Left lung (tissue), 10 donors: ENCODE data around the gene TXNDC8. TPM values are rescaled to one million over a fixed set of nuclear protein-coding genes. Genes with fewer than 3 reads are reported as not detected.

Experiments
- ATAC-seq: fragments of 200-7000 bp; cut with Tn5 transposase; one replicate; pipeline ENCODE4 v1.9.1; 2020; ENCODE audit warnings: moderate library complexity
- DNase-seq, 4 donors: peaks; one replicate each; pipeline ENCODE4 v3.0.0-alpha.2; 2013 to 2020
- H3K27ac ChIP-seq, 2 donors: fragments of 200-600 bp; sonication (generic) in 1 of 2; one replicate each; pipeline versions ENCODE4 v1.5.0 to v1.8.0; 2020 to 2021
- H3K27me3 ChIP-seq, 2 donors: fragments of 200-600 bp; sonication (generic) in 1 of 2; one replicate each; pipeline versions ENCODE4 v1.5.0 to v1.8.0; 2020 to 2021
- H3K36me3 ChIP-seq, 2 donors: fragments of 200-600 bp; sonication (generic) in 1 of 2; one replicate each; pipeline versions ENCODE4 v1.5.0 to v1.8.0; 2020 to 2021
- H3K4me1 ChIP-seq, 2 donors: fragments of 200-600 bp; one replicate each; pipeline ENCODE4 v1.8.0; 2021
- H3K4me3 ChIP-seq, 2 donors: fragments of 200-600 bp; sonication (generic) in 1 of 2; one replicate each; pipeline versions ENCODE4 v1.5.0 to v1.8.0; 2020 to 2021; ENCODE audit warnings: mild to moderate bottlenecking in 1 of 2
- H3K9me3 ChIP-seq, 2 donors: fragments of 200-600 bp; sonication (generic) in 1 of 2; one replicate each; pipeline versions ENCODE4 v1.5.0 to v1.8.0; 2020 to 2021
- intact Hi-C, 2 donors: fragments of 100-400 bp; cut with DNase I; formaldehyde crosslinking; loops; one replicate each; pipeline versions ENCODE4 v1.11.2 to v1.14.2; 2022
- polyA plus RNA-seq, 6 donors: library from polyadenylated mRNA; unstranded; fragments of 120-200 nt; gene quantifications; one replicate each; pipeline ENCODE4 v1.2.1, GENCODE V29; 2013; ENCODE audit not compliant: insufficient read length in 6 of 6
- total RNA-seq, 2 donors: library from RNA; stranded (reverse); fragmentation: NEBNext Ultra II Directional; extraction: Animal tissue kit (Norgen Biotek cat#: 25700); gene quantifications; one replicate each; pipeline ENCODE4 v1.2.1, GENCODE V29; 2021
- TF ChIP-seq, protein P1 (sequence below), 2 donors: fragments of 200-600 bp; sonication (generic) in 1 of 2; IDR thresholded peaks; one replicate each; pipeline versions ENCODE4 v1.5.0 to v1.8.0; 2021; ENCODE audit warnings: antibody characterized with exemption in 2 of 2
- donor health status: DM: no; HTN: yes; CAD: no.
- donor health status: DM: no; HTN: no; CAD: no.

TXNDC8 gene
- total and polyA plus RNA-seq, 8 donors = not detected

DNA sequence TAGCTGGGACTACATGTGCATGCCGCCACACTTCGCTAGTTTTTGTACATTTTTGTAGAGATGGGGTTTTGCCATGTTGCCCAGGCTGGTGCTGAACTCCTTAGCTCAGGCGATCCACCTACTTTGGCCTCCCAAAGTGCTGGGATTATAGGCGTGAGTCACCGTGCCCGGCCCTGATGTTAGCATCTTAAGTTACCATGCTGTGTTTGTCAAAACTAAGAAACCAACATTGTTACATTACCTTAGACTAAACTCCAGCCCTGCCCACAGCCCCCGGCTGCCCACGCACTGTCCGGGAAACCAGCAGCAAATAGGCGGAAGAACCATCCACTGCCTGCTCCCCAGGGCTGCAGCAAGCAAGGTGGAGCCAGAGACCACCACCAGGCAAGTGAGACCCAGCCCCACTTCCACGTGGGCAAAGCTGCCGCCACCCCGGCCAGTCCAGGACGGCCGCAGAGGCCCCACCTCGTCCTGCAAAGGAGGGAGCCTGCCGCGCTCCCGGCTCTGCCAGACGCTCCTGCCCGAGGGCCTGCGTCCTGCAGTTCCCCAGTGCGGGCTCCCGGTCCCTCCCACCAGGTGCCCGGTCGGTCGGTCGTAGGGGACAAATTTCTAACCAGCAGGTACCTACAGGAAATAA, 45.6 kb downstream of the TXNDC8 start:
- Histone ChIP-seq H3K4me3 (no peak overlapping the region), H3K27me3 (no peaks in the 10 kb centered on the region), H3K4me1 (no peaks in the 10 kb centered on the region), H3K27ac (no peak overlapping the region), H3K9me3 (no peaks in the 10 kb centered on the region), H3K36me3 (no peaks in the 10 kb centered on the region)
- peak in 1 of 4 donors; percentile 75 for DNase-seq
- intact Hi-C loops = no loop called here
- no peak for ATAC-seq
- TF ChIP-seq, protein P1, sequence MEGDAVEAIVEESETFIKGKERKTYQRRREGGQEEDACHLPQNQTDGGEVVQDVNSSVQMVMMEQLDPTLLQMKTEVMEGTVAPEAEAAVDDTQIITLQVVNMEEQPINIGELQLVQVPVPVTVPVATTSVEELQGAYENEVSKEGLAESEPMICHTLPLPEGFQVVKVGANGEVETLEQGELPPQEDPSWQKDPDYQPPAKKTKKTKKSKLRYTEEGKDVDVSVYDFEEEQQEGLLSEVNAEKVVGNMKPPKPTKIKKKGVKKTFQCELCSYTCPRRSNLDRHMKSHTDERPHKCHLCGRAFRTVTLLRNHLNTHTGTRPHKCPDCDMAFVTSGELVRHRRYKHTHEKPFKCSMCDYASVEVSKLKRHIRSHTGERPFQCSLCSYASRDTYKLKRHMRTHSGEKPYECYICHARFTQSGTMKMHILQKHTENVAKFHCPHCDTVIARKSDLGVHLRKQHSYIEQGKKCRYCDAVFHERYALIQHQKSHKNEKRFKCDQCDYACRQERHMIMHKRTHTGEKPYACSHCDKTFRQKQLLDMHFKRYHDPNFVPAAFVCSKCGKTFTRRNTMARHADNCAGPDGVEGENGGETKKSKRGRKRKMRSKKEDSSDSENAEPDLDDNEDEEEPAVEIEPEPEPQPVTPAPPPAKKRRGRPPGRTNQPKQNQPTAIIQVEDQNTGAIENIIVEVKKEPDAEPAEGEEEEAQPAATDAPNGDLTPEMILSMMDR (IDR thresholded peaks at IDR 0.05) = no peak

DNA sequence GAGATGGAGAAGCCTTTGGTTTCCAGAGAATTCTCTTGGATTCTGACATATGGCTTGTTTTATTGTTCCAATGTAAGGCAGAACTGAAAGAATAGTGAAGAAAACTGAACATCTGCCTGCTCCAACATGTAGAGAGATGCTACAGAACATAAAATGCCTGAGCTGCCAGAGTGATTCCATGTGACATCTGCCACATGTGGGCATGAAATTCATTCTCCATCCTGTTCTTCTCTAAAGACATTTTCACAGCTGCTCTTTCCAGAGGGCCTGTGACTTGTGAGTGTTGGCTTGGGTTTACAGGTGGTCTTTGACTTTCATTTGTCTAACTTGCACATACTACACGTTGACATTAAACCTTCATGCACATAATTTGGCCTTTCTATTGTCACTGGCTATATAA, 47.7 kb downstream of the TXNDC8 start:
- Histone ChIP-seq H3K27me3 (no peaks in the 10 kb centered on the region), H3K36me3 (no peaks in the 10 kb centered on the region), H3K9me3 (no peaks in the 10 kb centered on the region), H3K4me3 (no peak overlapping the region), H3K27ac (peak overlapping the region in 1 of 2 donors; percentile 59), H3K4me1 (no peaks in the 10 kb centered on the region)
- intact Hi-C loops = no loop called here
- ATAC-seq (no peak), DNase-seq (no peak)
- TF ChIP-seq, protein P1 (IDR thresholded peaks at IDR 0.05) = no peak

DNA sequence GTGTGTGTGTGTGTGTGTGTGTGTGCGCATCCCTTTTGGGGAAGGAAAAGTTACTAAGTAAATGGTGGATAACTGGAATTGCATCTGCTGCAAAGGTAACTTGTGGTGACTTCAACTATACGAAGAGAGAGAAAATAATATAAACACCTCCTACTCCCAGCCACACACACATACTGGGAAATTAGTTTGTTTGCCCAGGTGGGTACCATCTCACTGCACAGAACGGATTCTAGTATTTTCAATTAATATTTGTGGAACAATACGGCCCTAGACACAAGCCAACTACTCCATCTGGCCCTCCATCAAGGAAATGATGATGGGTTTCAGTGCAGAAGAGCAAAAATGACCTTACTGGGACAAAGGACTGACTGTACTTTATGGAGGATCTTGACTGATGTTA, 49.2 kb downstream of the TXNDC8 start:
- H3K27me3 ChIP-seq = no peaks in the 10 kb centered on the region
- TF ChIP-seq, protein P1 (IDR thresholded peaks at IDR 0.05) = no peak
- DNase-seq (no peak), ATAC-seq (no peak)
- H3K9me3 ChIP-seq = no peaks in the 10 kb centered on the region
- H3K4me3 ChIP-seq = no peak overlapping the region
- H3K36me3 ChIP-seq = no peaks in the 10 kb centered on the region
- no peak overlapping the region for H3K27ac ChIP-seq
- intact Hi-C loops = no loop called here
- H3K4me1 ChIP-seq = no peaks in the 10 kb centered on the region

DNA sequence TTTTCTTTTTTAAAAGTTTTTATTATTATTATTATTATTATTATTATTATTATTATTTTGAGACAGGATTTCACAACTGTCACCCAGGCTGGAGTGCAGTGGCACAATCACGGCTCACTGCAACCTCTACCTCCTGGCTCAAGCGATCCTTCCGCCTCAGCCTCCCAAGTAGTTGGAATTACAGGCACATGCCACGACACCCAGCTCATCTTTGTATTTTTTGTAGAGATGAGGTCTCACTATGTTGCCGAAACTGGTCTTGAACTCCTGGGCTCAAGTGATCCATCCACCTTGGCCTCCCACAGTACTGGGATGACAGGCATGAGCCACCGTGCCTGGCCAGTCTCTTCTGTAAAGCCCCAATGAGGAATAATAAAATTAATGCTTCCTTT, 50.4 kb downstream of the TXNDC8 start:
- ATAC-seq = no peak
- Histone ChIP-seq H3K27ac (no peak overlapping the region), H3K4me1 (no peaks in the 10 kb centered on the region), H3K27me3 (no peaks in the 10 kb centered on the region), H3K36me3 (no peaks in the 10 kb centered on the region), H3K9me3 (no peaks in the 10 kb centered on the region), H3K4me3 (no peak overlapping the region)
- TF ChIP-seq, protein P1 (IDR thresholded peaks at IDR 0.05) = no peak
- intact Hi-C loops = no loop called here
- DNase-seq = no peak

DNA sequence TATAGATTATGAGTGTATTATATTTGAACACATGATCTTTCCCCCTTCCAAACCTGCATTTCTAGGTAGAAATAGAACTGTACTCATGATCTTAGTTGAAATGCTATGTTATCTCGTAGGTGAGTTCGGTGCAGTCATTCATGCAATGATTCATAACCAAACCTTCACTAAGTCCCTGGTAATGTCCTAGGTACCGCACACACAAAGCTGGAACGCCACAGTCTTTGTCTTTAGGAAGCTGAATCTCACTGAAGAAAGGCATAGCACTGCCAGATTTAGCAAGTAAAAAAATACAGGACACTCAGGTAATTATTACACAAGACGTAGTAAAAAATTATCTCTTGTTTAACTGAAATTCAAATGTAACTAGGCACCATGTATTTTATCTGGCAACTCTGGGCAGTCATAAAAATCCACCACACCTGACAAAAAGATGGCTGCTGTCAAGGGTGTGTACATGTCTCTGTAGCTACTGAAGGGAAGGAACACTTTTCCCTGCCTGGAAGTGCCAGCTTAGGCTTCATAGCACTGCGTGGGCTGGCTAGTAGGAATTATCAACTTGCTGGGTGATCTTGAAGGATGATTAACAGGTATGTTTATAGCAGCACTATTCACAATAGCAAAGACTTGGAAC, 53.3 kb downstream of the TXNDC8 start:
- ATAC-seq (no peak), DNase-seq (no peak)
- Histone ChIP-seq H3K36me3 (no peaks in the 10 kb centered on the region), H3K4me1 (no peaks in the 10 kb centered on the region), H3K27ac (no peak overlapping the region), H3K4me3 (no peak overlapping the region), H3K9me3 (no peaks in the 10 kb centered on the region), H3K27me3 (no peaks in the 10 kb centered on the region)
- TF ChIP-seq, protein P1 (IDR thresholded peaks at IDR 0.05) = no peak
- intact Hi-C loops = no loop called here
